SU-DHL-6 (cell line): ENCODE data around the gene NEB.

ENCODE experiments used
- H2AFZ ChIP-seq: fragments of 200-600 bp; sonication (generic); 2 replicates; pipeline ENCODE4 v1.6.1; 2014; ENCODE audit warnings: low read depth, mild to moderate bottlenecking, moderate library complexity, mixed read lengths, antibody characterized with exemption, low read length; ENCODE audit not compliant: severe bottlenecking
- H3F3A ChIP-seq: fragments of 200-600 bp; shearing (Covaris generic); 2 replicates; pipeline ENCODE4 v1.6.0; 2016; ENCODE audit warnings: antibody characterized with exemption, mild to moderate bottlenecking; ENCODE audit not compliant: insufficient read depth
- H3K27ac ChIP-seq: fragments of 200-600 bp; sonication (generic); 2 replicates; pipeline ENCODE4 v1.5.1; 2016; ENCODE audit warnings: low read depth, mild to moderate bottlenecking, low read length, moderate library complexity, mixed read lengths
- H3K27me3 ChIP-seq: fragments of 200-600 bp; sonication (generic), shearing (Covaris generic); 2 replicates; pipeline ENCODE4 v1.6.0; 2014; ENCODE audit warnings: mild to moderate bottlenecking, low read length
- H3K36me3 ChIP-seq: fragments of 200-600 bp; sonication (generic); 2 replicates; pipeline ENCODE4 v1.6.1; 2014; ENCODE audit warnings: mild to moderate bottlenecking, low read length, mixed read lengths
- H3K4me2 ChIP-seq: fragments of 300-600, 200-600 bp; shearing (Covaris generic), sonication (generic); 2 replicates; pipeline ENCODE4 v1.6.0; 2014; ENCODE audit warnings: low read length, low read depth, mild to moderate bottlenecking; ENCODE audit not compliant: poor library complexity, severe bottlenecking
- H3K4me3 ChIP-seq: fragments of 200-600 bp; sonication (generic); 2 replicates; pipeline ENCODE4 v1.5.1; 2014; ENCODE audit warnings: antibody characterized with exemption, low read length, mild to moderate bottlenecking, mixed read lengths; ENCODE audit not compliant: insufficient read depth, poor library complexity, severe bottlenecking
- H3K79me2 ChIP-seq: fragments of 200-600 bp; sonication (generic); 2 replicates; pipeline ENCODE4 v1.6.1; 2014; ENCODE audit warnings: mild to moderate bottlenecking, low read length, moderate library complexity; ENCODE audit not compliant: insufficient read depth
- H3K9ac ChIP-seq: fragments of 200-600 bp; sonication (generic); 2 replicates; pipeline ENCODE4 v1.7.0; 2014; ENCODE audit warnings: mild to moderate bottlenecking, low read length
- H3K9me2 ChIP-seq: fragments of 200-600 bp; sonication (generic); replicated peaks from 2 replicates; pipeline ENCODE4 v1.6.1; 2014; ENCODE audit warnings: low read length; ENCODE audit not compliant: insufficient read depth
- H3K9me3 ChIP-seq: fragments of 200-600 bp; sonication (generic); 2 replicates; pipeline ENCODE4 v1.6.1; 2014; ENCODE audit warnings: low read length, mixed read lengths; ENCODE audit not compliant: insufficient read depth
- H4K20me1 ChIP-seq: fragments of 200-600 bp; sonication (generic); 2 replicates; pipeline ENCODE4 v1.6.1; 2014; ENCODE audit warnings: low read depth, mild to moderate bottlenecking, antibody characterized with exemption, low read length, moderate library complexity, mixed read lengths
- EZH2phosphoT487 ChIP-seq: fragments of 200-600 bp; sonication (generic), shearing (Covaris generic); conservative IDR thresholded peaks from 2 replicates; pipeline ENCODE4 v1.6.1; 2018; ENCODE audit warnings: mild to moderate bottlenecking, antibody characterized with exemption, low read length, moderate library complexity, mixed read lengths
- TF ChIP-seq, protein P1 (sequence below): fragments of 200-600 bp; sonication (generic); IDR thresholded peaks from one replicate; pipeline ENCODE4 v1.5.1; 2017; ENCODE audit warnings: antibody characterized with exemption, mild to moderate bottlenecking, low read length, moderate library complexity; ENCODE audit not compliant: insufficient read depth, poor library complexity, severe bottlenecking

NEB gene

DNA sequence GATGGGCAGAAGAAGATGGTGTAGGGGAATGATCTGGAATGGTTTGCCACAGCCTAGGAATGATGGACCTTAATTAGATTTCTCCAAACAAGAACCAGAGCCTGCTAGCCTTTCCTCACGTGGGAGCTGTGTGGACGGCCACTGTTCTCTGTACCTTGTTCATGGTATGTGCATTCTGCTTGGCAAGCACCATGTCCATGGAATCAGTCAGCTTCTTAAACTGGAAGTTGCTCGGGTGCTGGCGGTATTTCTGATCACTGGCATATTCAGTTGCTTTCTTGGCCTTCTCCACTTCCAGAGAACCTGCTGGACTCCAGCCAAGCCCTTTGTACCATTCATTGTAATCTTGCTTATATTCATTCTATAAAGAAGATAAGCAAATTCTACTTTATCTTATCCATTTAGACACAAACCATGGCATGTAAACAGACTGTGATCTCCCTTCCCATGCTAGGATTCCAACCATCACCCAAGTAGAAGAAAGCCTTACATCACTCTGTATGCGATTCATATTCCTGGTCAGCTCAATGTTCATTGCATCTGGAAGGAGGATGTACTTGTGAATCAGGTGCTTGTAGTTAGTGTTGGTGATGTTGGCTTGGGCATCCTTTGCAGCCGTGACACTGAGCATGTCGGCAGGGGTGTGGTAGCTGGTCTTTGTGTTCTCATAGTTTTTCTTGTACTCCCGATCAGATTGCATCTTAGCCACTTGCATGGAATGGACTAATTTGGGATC is 78.4 kb downstream of the NEB start:
- Histone ChIP-seq H3F3A (no peaks in the 10 kb centered on the region), H3K27ac (no peak overlapping the region), H2AFZ (no peak overlapping the region), H3K79me2 (no peaks in the 10 kb centered on the region), H3K9ac (no peak overlapping the region), H3K4me3 (no peak overlapping the region), H3K4me2 (no peak overlapping the region), H3K36me3 (no peaks in the 10 kb centered on the region), H4K20me1 (no peaks in the 10 kb centered on the region), H3K9me3 (no peaks in the 10 kb centered on the region), H3K9me2 (no peaks in the 10 kb centered on the region), H3K27me3 (no peaks in the 10 kb centered on the region)
- TF ChIP-seq EZH2phosphoT487 = no peak
- TF ChIP-seq, protein P1, sequence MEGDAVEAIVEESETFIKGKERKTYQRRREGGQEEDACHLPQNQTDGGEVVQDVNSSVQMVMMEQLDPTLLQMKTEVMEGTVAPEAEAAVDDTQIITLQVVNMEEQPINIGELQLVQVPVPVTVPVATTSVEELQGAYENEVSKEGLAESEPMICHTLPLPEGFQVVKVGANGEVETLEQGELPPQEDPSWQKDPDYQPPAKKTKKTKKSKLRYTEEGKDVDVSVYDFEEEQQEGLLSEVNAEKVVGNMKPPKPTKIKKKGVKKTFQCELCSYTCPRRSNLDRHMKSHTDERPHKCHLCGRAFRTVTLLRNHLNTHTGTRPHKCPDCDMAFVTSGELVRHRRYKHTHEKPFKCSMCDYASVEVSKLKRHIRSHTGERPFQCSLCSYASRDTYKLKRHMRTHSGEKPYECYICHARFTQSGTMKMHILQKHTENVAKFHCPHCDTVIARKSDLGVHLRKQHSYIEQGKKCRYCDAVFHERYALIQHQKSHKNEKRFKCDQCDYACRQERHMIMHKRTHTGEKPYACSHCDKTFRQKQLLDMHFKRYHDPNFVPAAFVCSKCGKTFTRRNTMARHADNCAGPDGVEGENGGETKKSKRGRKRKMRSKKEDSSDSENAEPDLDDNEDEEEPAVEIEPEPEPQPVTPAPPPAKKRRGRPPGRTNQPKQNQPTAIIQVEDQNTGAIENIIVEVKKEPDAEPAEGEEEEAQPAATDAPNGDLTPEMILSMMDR = no peak

DNA sequence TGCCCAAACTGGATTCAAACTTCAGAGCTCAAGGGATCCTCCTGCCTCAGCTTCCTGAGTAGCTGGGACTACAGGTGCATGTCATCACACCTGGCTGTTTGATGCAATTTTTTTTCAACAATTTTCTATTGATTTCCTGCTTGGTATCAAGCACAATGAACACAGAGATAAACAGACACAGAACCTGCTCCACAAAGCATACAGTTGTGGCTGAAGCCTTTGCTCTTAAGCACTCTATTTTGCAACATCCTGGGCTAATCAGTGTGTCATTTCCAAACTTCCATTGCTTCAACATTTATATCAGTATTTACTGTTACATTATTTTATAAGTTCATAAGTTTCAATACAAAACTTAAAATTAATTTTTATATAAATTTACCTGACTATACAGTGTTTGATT is 79.4 kb downstream of the NEB start:
- Histone ChIP-seq H3K9me3 (no peaks in the 10 kb centered on the region), H3K4me2 (no peak overlapping the region), H4K20me1 (no peaks in the 10 kb centered on the region), H3K4me3 (no peak overlapping the region), H3K79me2 (no peaks in the 10 kb centered on the region), H3K9me2 (no peaks in the 10 kb centered on the region), H3F3A (no peaks in the 10 kb centered on the region), H3K27me3 (no peaks in the 10 kb centered on the region), H3K9ac (no peak overlapping the region), H3K36me3 (no peaks in the 10 kb centered on the region), H2AFZ (no peak overlapping the region), H3K27ac (no peak overlapping the region)
- TF ChIP-seq EZH2phosphoT487 = no peak
- TF ChIP-seq, protein P1 = no peak

DNA sequence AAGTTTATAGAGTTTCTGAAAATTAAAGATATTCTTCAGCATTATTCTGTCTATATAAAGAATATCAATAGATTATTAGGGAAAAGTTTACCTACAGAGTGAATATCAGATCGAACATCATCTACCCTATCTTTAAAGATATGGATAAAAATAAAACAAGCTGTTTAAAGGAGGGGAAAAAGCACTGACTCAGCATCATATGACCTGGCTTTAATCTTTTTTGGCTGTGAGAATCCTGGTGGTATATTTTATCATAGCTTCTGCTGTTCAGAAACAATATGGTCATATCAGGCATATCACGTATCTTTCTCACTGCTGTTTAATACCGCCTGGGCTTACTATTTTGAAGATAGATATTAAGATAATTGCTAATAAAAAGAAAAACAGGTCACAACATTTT is 80.2 kb downstream of the NEB start:
- H3K9ac ChIP-seq = no peak overlapping the region

More for the DNA sequence above, 80.2 kb downstream of the NEB start:
- H3K27me3 ChIP-seq = no peaks in the 10 kb centered on the region
- no peak overlapping the region for H3K4me2 ChIP-seq
- no peaks in the 10 kb centered on the region for H3F3A ChIP-seq
- H3K36me3 ChIP-seq = no peaks in the 10 kb centered on the region
- H3K27ac ChIP-seq = no peak overlapping the region
- TF ChIP-seq, protein P1 = no peak
- TF ChIP-seq EZH2phosphoT487 = no peak
- H3K9me2 ChIP-seq = no peaks in the 10 kb centered on the region
- no peaks in the 10 kb centered on the region for H4K20me1 ChIP-seq
- no peak overlapping the region for H2AFZ ChIP-seq
- H3K4me3 ChIP-seq = no peak overlapping the region
- H3K9me3 ChIP-seq = no peaks in the 10 kb centered on the region
- H3K79me2 ChIP-seq = no peaks in the 10 kb centered on the region
